Left hindlimb (tissue), 1 donor: ENCODE data around the gene ZNF540.
"Not testable (repeated sequence)": the region's sequence is repeated elsewhere in the genome, so short reads cannot be mapped to it uniquely, and the experiment has no call there.

Source experiments
- DNase-seq: peaks from one replicate; pipeline ENCODE4 v3.0.0-alpha.2; 2018

The ZNF540 gene

GRCh38 chr19:37594304-37594981, at the start of gene ZNF540, which contains the start of gene ZNF571:
Gene ZNF540 (plus strand): TSS chr19:37594876. CDS start chr19:37598448, 3,572 bp downstream.
Gene ZNF571 (minus strand): TSS chr19:37594792. CDS start chr19:37586676, 8,116 bp downstream.
- DNase-seq: peak; percentile 95

GRCh38 chr19:37551129-37551993, 43.3 kb upstream of the ZNF540 start:
- DNase-seq: peak; percentile 75

GRCh38 chr19:37563518-37563917, 31.2 kb upstream of the ZNF540 start:
- no peak for DNase-seq

GRCh38 chr19:37564624-37565369, 29.9 kb upstream of the ZNF540 start:
- DNase-seq: no peak

- no peak for DNase-seq
These were observed 29.4 kb upstream of the ZNF540 start for GRCh38 chr19:37565370-37565669.

GRCh38 chr19:37572203-37572602, 22.5 kb upstream of the ZNF540 start:
- no peak for DNase-seq

- no peak for DNase-seq
These were observed 11.3 kb upstream of the ZNF540 start for GRCh38 chr19:37583340-37583739.

- no peak for DNase-seq
These were observed 726 bp upstream of the ZNF540 start for GRCh38 chr19:37593996-37594303.

- peak; percentile 77 for DNase-seq
These were observed 306 bp downstream of the ZNF540 start for GRCh38 chr19:37594982-37595382.

- DNase-seq: no peak
These were observed 40.7 kb downstream of the ZNF540 start for GRCh38 chr19:37635076-37636056.

- DNase-seq: no peak
These were observed 59.4 kb downstream of the ZNF540 start for GRCh38 chr19:37654118-37654517.

- peak; percentile 62 for DNase-seq
These were observed 60.1 kb downstream of the ZNF540 start for GRCh38 chr19:37654629-37655300.

GRCh38 chr19:37655301-37655688, 60.6 kb downstream of the ZNF540 start, which contains the start of gene ZFP30:
Gene ZFP30 (minus strand): TSS chr19:37655465. CDS start chr19:37647822, 7,643 bp downstream.
- peak; percentile 94 for DNase-seq

GRCh38 chr19:37655689-37656371, 61.2 kb downstream of the ZNF540 start:
- DNase-seq: peak; percentile 89

GRCh38 chr19:37657157-37657556, 62.5 kb downstream of the ZNF540 start:
- DNase-seq: not testable (repeated sequence)
